K562 (cell line): ENCODE measurements around the gene SCAP. TPM values are rescaled to one million over a fixed set of nuclear protein-coding genes. Genes with fewer than 3 reads are reported as not detected.

Experiments used
- ATAC-seq: fragments of 200-7000 bp; cut with Tn5 transposase; 3 replicates; pipeline ENCODE4 v1.9.1; 2020; ENCODE audit warnings: moderate library complexity
- BruUV-seq: library from RNA; stranded (reverse); fragments of 400-500 nt; replicated peaks from 2 replicates; lab custom pipeline; 2021; lab: Mats Ljungman, UMichigan
- CTCF ChIA-PET: fragments of 300-600 bp; formaldehyde crosslinking; extraction: SDS; loops from one replicate; lab custom pipeline; 2021; ENCODE audit warnings: low intra/inter-chr PET ratio; lab: Yijun Ruan, JAX
- POLR2A ChIA-PET: fragments of 300-600, 350-650 bp; sonication (Branson Sonifier 250); formaldehyde crosslinking; extraction: SDS; loops from one replicate; lab custom pipeline; 2021; ENCODE audit warnings: antibody characterized with exemption, inconsistent platforms; lab: Yijun Ruan, JAX
- DNase-seq, 4 experiments: peaks; one replicate each; pipeline versions ENCODE4 v3.0.0 to v3.0.0-alpha.2; 2011 to 2018; ENCODE audit warnings: low spot score in 3 of 4, mixed read lengths in 3 of 4; ENCODE audit errors: extremely low read depth in 1 of 4
- FAIRE-seq: peaks from 2 replicates; lab custom pipeline; 2011; peaks lifted over from hg19 to GRCh38; lab: Jason Lieb, UNC
- H2AFZ ChIP-seq: 2 replicates; pipeline ENCODE4 v1.6.0; 2011; ENCODE audit warnings: low read depth, low read length, control low read depth, inconsistent platforms
- H3K27ac ChIP-seq: fragments of 200-600 bp; 3 replicates; pipeline ENCODE4 v1.8.0; 2011; ENCODE audit warnings: low read depth, mild to moderate bottlenecking, control low read depth, inconsistent platforms, low read length, moderate library complexity, mixed read lengths; ENCODE audit errors: extremely low read depth
- H3K27me3 ChIP-seq, 2 experiments: fragments of 300-600 bp in 1 of 2; 2 replicates in 1 of 2; 3 replicates in 1 of 2; pipeline versions ENCODE4 v1.6.0 to v1.8.0; 2011; ENCODE audit warnings: inconsistent platforms in 2 of 2, low read length in 2 of 2, mild to moderate bottlenecking in 1 of 2, mixed read lengths in 1 of 2, moderate library complexity in 1 of 2; ENCODE audit not compliant: control insufficient read depth in 2 of 2, insufficient read depth in 2 of 2
- H3K36me3 ChIP-seq: fragments of 300-600 bp; 3 replicates; pipeline ENCODE4 v1.8.0; 2011; ENCODE audit warnings: mild to moderate bottlenecking, low read length, inconsistent platforms; ENCODE audit not compliant: control insufficient read depth, insufficient read depth
- H3K4me1 ChIP-seq, 2 experiments: fragments of 200-600 bp in 1 of 2; replicated peaks in 1 of 2; 2 replicates in 1 of 2; 3 replicates in 1 of 2; pipeline versions ENCODE4 v1.5.1 to v1.8.0; 2011; ENCODE audit warnings: inconsistent platforms in 2 of 2, low read length in 2 of 2, mild to moderate bottlenecking in 1 of 2, mixed read lengths in 1 of 2, moderate library complexity in 1 of 2; ENCODE audit not compliant: control insufficient read depth in 2 of 2, insufficient read depth in 2 of 2
- H3K4me2 ChIP-seq: 2 replicates; pipeline ENCODE4 v1.6.1; 2011; ENCODE audit warnings: low read length, control low read depth, inconsistent platforms, mixed read lengths; ENCODE audit not compliant: insufficient read depth
- H3K4me3 ChIP-seq: fragments of 200-600 bp; sonication (generic), shearing (Covaris generic); 2 replicates; pipeline ENCODE4 v1.5.1; 2016; ENCODE audit warnings: control low read depth, inconsistent platforms
- H3K79me2 ChIP-seq: fragments of 200-600 bp; 3 replicates; pipeline ENCODE4 v1.8.0; 2011; ENCODE audit warnings: low read length, inconsistent platforms; ENCODE audit not compliant: control insufficient read depth, insufficient read depth
- H3K9ac ChIP-seq, 2 experiments: 2 replicates each; pipeline versions ENCODE4 v1.6.0 to v1.6.1; 2011; ENCODE audit warnings: low read depth in 2 of 2, low read length in 2 of 2, control low read depth in 1 of 2, inconsistent platforms in 1 of 2, mild to moderate bottlenecking in 1 of 2, mixed read lengths in 1 of 2; ENCODE audit not compliant: insufficient read depth in 1 of 2
- H3K9me1 ChIP-seq: one replicate; pipeline ENCODE4 v1.6.0; 2011; ENCODE audit warnings: inconsistent platforms, mild to moderate bottlenecking, low read length, moderate library complexity; ENCODE audit not compliant: control insufficient read depth, insufficient read depth
- H3K9me3 ChIP-seq: replicated peaks from 2 replicates; pipeline ENCODE4 v1.5.1; 2011; ENCODE audit warnings: low read depth, low read length, inconsistent platforms; ENCODE audit not compliant: control insufficient read depth, insufficient read depth
- H4K20me1 ChIP-seq: replicated peaks from 2 replicates; pipeline ENCODE4 v1.6.1; 2011; ENCODE audit warnings: low read length, inconsistent platforms, mixed read lengths; ENCODE audit not compliant: control insufficient read depth, insufficient read depth
- POLR2G ChIP-seq: fragments of 200-400 bp; formaldehyde crosslinking; IDR thresholded peaks from 2 replicates; pipeline ENCODE4 v1.6.1; 2017; ENCODE audit warnings: low read depth, mild to moderate bottlenecking, antibody characterized with exemption, low read length, moderate library complexity
- WGBS: fragments of 100-300 bp; shearing (Covaris generic); methylation state at CpG from one replicate; pipeline ENCODE4 v1.1.6; 2016; ENCODE audit warnings: low coverage, mixed read lengths; ENCODE audit not compliant: insufficient coverage; ENCODE audit errors: missing lambda C conversion rate; 5-methylcytosine and 5-hydroxymethylcytosine counted together
- in situ Hi-C: fragments of 300-500 bp; cut with MboI; formaldehyde crosslinking; loops from 4 replicates; pipeline ENCODE4 v1.15.0; 2018; ENCODE audit warnings: inconsistent platforms, mixed read lengths
- intact Hi-C: fragments of 100-400 bp; cut with micrococcal nuclease; formaldehyde crosslinking; loops from 2 replicates; pipeline ENCODE4 v1.14.2; 2022
- polyA plus RNA-seq, 8 experiments: library from polyadenylated mRNA; depleted of rRNA in 4 of 8; stranded (reverse) in 5 of 8; unstranded in 3 of 8; fragments of >200 nt; fragmentation: Nextera tagmentation in 2 of 8; fragmentation: Illumina TruSeq in 1 of 8; extraction: Ambion mirVana in 2 of 8; extraction: Trizol in 1 of 8; gene quantifications; 2 replicates each; pipeline versions ENCODE4 v1.2.1 to v1.2.3, GENCODE V29; 2011 to 2014; ENCODE audit warnings: inconsistent platforms in 1 of 8, missing spikeins in 1 of 8
- total RNA-seq, 7 experiments: library from RNA; depleted of rRNA in 6 of 7; stranded (reverse); fragments of >200 nt in 6 of 7; fragmentation: Illumina TruSeq in 2 of 7; extraction: Trizol in 2 of 7; gene quantifications; 2 replicates each; pipeline versions ENCODE4 v1.2.1 to v1.2.3, GENCODE V29; 2011 to 2021; ENCODE audit warnings: low replicate concordance in 1 of 7
- TF ChIP-seq, protein P1 (sequence below): sonication (generic); formaldehyde crosslinking; IDR thresholded peaks from 2 replicates; pipeline ENCODE4 v1.8.0; 2022; ENCODE audit warnings: mild to moderate bottlenecking, missing genetic modification reagents

Gene SCAP
- total and polyA plus RNA-seq, 9 of the 15 experiments (the other 6 are each of a cell fraction or from before 2014, with no cell fraction given), result 2.6 to 104 (median 37.8) TPM

- 0 out of 2 replicates have a peak, but pooled peaks have one; percentile 22 for TF ChIP-seq POLR2G
- TF ChIP-seq, protein P1, sequence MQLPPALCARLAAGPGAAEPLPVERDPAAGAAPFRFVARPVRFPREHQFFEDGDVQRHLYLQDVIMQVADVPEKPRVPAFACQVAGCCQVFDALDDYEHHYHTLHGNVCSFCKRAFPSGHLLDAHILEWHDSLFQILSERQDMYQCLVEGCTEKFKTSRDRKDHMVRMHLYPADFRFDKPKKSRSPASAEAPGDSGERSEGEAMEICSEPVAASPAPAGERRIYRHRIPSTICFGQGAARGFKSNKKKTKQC (CRISPR knock-in tag), result no peak
- no TSS peak for BruUV-seq
- no peaks in the 10 kb centered on the region for H3K4me1 ChIP-seq
- peaks cover 14% of the 10 kb centered on the region; the same call in 1 of the 2 replicates for H4K20me1 ChIP-seq
- FAIRE-seq, result no peak
- no peak overlapping the region for H3K27ac ChIP-seq
- peak overlapping the region in 1 of 2 experiments; percentile 47; a peak in 1 of 4 replicates for H3K9ac ChIP-seq
- H3K79me2 ChIP-seq, result no peaks in the 10 kb centered on the region; the same call in 2 of the 3 replicates
- H3K9me3 ChIP-seq, result no peaks in the 10 kb centered on the region
- peaks cover 83% of the 10 kb centered on the region for H3K36me3 ChIP-seq
- no peak for ATAC-seq
- ChIA-PET CTCF (no interaction called here), POLR2A (interaction anchor here (0.8 to 1.2 kb wide), 2 partner anchors 9 to 15 kb away, joined by 3 to 5 read pairs; no protein-coding TSS in a partner anchor)
- H3K4me2 ChIP-seq, result no peak overlapping the region
- H3K4me3 ChIP-seq, result no peak overlapping the region
- no peaks in the 10 kb centered on the region for H3K27me3 ChIP-seq
- no peak overlapping the region for H2AFZ ChIP-seq
- intact Hi-C loops (no loop called here), in situ Hi-C loops (no loop called here)
- peak in 1 of 4 experiments; percentile 5 for DNase-seq
- WGBS, result 87% methylated on average over 7 of the region's 7 CpGs
- no peaks in the 10 kb centered on the region for H3K9me1 ChIP-seq
Measured at GRCh38 chr3:47430606-47431005, 45.1 kb downstream of the SCAP start.
